ENCODE results near the gene ZNF32. TPM values are rescaled to one million over a fixed set of nuclear protein-coding genes. Genes with fewer than 3 reads are reported as not detected.
A peak's percentile ranks its signal among the peaks of the same experiment; 100 is the strongest.

ZNF32 gene
- total and polyA plus RNA-seq, 2 experiments from 2014 or later = 42.6 to 57.9 TPM

GRCh38 chr10:43594944-43595589, 53.6 kb downstream of the ZNF32 start:
- Histone ChIP-seq H3K4me3 (no peak overlapping the region), H4K20me1 (ENCODE audit: insufficient read depth, poor library complexity, severe bottlenecking) (no peaks in the 10 kb centered on the region), H3K27ac (no peak overlapping the region), H3K4me2 (peak overlapping the region; percentile 59), H2AFZ (peak overlapping the region; percentile 43), H3K79me2 (no peaks in the 10 kb centered on the region), H3K9me3 (ENCODE audit: low read depth) (no peaks in the 10 kb centered on the region), H3K36me3 (replicated peaks; ENCODE audit: insufficient read depth, low read depth) (no peaks in the 10 kb centered on the region), H3K9me2 (replicated peaks; ENCODE audit: insufficient read depth) (no peaks in the 10 kb centered on the region), H3K4me1 (ENCODE audit: insufficient read depth) (no peaks in the 10 kb centered on the region), H3K27me3 (no peaks in the 10 kb centered on the region)
- DNase-seq (ENCODE audit: low spot score) = peak; percentile 44
- TF ChIP-seq CTCF (IDR thresholded peaks at IDR 0.05; ENCODE audit: poor library complexity) = no peak
- no peak for TF ChIP-seq EZH2 (IDR thresholded peaks at IDR 0.05; ENCODE audit: borderline replicate concordance)
- TF ChIP-seq EZH2phosphoT487 (IDR thresholded peaks at IDR 0.05; ENCODE audit: low read depth, severe bottlenecking, unreplicated experiment) = no peak
- WGBS (ENCODE audit: low lambda C conversion rate, missing lambda C conversion rate) = 62% methylated on average over 8 of the region's 8 CpGs

Other genes with a start within 250 kb of the ZNF32 start
- gene HNRNPF, start 239.7 kb downstream of the ZNF32 start, total RNA-seq = 186 and 217 TPM in 2 replicates
- 117 and 134 TPM in 2 replicates for gene HNRNPF, start 239.7 kb downstream of the ZNF32 start, polyA plus RNA-seq
- 8.1 and 9.3 TPM in 2 replicates for gene ZNF487, start 211.8 kb downstream of the ZNF32 start, total RNA-seq
- gene ZNF487, start 211.8 kb downstream of the ZNF32 start, polyA plus RNA-seq = 5.6 and 8.9 TPM in 2 replicates
- gene ZNF239, start 74.3 kb downstream of the ZNF32 start, total RNA-seq = 2.9 and 4.3 TPM in 2 replicates
- gene ZNF239, start 74.3 kb downstream of the ZNF32 start, polyA plus RNA-seq = 5.6 and 5.8 TPM in 2 replicates
- 1.9 and 2.6 TPM in 2 replicates for gene ZNF485, start 42.4 kb downstream of the ZNF32 start, total RNA-seq
- gene ZNF485, start 42.4 kb downstream of the ZNF32 start, polyA plus RNA-seq = 0.15 and 1.4 TPM in 2 replicates